Spleen (tissue), 7 donors: ENCODE data around the gene SLC9A7.

ENCODE experiments used
- POLR2A ChIP-seq, 3 donors: fragments of 450-650 bp; IDR thresholded peaks; one replicate each; pipeline ENCODE4 v1.5.1; 2017; ENCODE audit warnings: antibody characterized with exemption in 3 of 3, mild to moderate bottlenecking in 1 of 3
- TF ChIP-seq, protein P1 (sequence below), 11 experiments: fragments of 200-600 bp in 7 of 11; fragments of 450-650 bp in 4 of 11; sonication (generic) in 4 of 11; IDR thresholded peaks in 8 of 11; conservative IDR thresholded peaks in 3 of 11; 1 replicate in 7 of 11; 2 replicates in 4 of 11; pipeline versions ENCODE4 v1.4.0 to v1.8.0; 2016 to 2021; ENCODE audit warnings: antibody characterized with exemption in 11 of 11, inconsistent platforms in 4 of 11, mild to moderate bottlenecking in 1 of 11
- donor health status: DM: no; HTN: no; CAD: no; lungs with moderate emphysema.
- donor health status: DM: no; HTN: no; CAD: no.
- donor health status: DM: no; HTN: no; CAD: no.

DNA sequence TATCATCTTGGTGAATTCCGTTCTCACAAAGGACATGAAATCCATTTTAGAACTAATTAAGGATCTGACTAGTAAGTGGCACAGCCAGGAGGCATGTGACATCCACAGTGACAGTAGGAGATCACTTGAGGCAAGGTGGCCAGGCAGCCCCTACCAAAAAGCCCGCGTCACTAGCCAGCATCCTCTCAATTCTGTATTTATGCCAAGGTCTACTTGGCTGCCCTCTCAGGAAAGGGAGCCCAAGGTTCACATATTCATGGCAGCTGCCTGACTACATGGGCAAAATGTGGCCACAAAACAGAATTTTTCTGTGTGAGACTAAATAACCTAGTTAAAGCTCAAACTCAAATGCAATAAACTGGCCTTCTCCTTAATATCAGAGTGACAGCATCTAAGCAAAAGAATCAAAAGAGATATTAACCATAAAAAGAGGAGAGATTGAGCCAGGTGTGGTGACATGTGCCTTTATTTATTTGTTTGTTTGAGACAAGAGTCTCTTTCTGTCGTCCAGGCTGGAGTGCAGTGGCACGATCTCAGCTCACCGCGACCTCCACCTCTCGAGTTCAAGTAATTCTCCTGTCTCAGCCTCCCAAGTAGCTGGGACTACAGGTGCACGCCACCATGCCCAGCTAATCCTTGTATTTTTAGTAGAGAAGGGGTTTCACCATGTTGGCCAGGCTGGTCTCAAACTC, 51.5 kb downstream of the SLC9A7 start:
- TF ChIP-seq, protein P1, sequence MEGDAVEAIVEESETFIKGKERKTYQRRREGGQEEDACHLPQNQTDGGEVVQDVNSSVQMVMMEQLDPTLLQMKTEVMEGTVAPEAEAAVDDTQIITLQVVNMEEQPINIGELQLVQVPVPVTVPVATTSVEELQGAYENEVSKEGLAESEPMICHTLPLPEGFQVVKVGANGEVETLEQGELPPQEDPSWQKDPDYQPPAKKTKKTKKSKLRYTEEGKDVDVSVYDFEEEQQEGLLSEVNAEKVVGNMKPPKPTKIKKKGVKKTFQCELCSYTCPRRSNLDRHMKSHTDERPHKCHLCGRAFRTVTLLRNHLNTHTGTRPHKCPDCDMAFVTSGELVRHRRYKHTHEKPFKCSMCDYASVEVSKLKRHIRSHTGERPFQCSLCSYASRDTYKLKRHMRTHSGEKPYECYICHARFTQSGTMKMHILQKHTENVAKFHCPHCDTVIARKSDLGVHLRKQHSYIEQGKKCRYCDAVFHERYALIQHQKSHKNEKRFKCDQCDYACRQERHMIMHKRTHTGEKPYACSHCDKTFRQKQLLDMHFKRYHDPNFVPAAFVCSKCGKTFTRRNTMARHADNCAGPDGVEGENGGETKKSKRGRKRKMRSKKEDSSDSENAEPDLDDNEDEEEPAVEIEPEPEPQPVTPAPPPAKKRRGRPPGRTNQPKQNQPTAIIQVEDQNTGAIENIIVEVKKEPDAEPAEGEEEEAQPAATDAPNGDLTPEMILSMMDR (IDR thresholded peaks at IDR 0.05 in 8 of 11, conservative IDR thresholded peaks at IDR 0.05 in 3 of 11), result no peak
- no peak for TF ChIP-seq POLR2A (IDR thresholded peaks at IDR 0.05)
